PC-3 (cell line): ENCODE results near the gene CAMTA1.

Source experiments
- EZH2phosphoT487 ChIP-seq: fragments of 300-600 bp; sonication (generic); IDR thresholded peaks from 2 replicates; pipeline ENCODE4 v1.6.1; 2018; ENCODE audit warnings: mild to moderate bottlenecking, antibody characterized with exemption, low read length, borderline replicate concordance
- TF ChIP-seq, protein P1 (sequence below): fragments of 300-600 bp; sonication (generic); conservative IDR thresholded peaks from 2 replicates; pipeline ENCODE4 v1.5.1; 2017; ENCODE audit warnings: antibody characterized with exemption, low read depth, mild to moderate bottlenecking, low read length

DNA sequence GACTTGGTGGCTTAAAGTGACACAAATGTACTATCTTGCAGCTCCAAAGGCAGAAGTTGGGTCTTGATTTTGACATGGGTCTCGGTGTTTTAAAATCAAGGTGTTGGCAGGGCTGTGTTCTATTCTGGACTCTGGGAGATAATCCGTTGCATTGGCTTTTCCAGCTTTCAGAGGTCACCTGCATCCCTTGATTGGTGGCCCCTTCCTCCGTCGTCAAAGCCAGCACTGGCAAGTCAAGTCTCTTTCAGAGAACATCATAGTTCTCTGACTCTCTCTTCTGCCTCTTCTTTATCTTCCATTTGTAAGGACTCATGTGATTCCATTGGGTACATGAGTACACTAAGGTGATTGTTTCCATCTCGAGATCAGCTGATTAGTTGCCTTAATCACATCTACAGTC, 172.1 kb downstream of the CAMTA1 start:
- TF ChIP-seq EZH2phosphoT487 = no peak
- TF ChIP-seq, protein P1, sequence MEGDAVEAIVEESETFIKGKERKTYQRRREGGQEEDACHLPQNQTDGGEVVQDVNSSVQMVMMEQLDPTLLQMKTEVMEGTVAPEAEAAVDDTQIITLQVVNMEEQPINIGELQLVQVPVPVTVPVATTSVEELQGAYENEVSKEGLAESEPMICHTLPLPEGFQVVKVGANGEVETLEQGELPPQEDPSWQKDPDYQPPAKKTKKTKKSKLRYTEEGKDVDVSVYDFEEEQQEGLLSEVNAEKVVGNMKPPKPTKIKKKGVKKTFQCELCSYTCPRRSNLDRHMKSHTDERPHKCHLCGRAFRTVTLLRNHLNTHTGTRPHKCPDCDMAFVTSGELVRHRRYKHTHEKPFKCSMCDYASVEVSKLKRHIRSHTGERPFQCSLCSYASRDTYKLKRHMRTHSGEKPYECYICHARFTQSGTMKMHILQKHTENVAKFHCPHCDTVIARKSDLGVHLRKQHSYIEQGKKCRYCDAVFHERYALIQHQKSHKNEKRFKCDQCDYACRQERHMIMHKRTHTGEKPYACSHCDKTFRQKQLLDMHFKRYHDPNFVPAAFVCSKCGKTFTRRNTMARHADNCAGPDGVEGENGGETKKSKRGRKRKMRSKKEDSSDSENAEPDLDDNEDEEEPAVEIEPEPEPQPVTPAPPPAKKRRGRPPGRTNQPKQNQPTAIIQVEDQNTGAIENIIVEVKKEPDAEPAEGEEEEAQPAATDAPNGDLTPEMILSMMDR = no peak
